Activated gamma-delta T cell (primary cell): ENCODE measurements around the gene DDI2.
"Not testable (repeated sequence)": the region's sequence is repeated elsewhere in the genome, so short reads cannot be mapped to it uniquely, and the experiment has no call there.

ENCODE experiments used
- DNase-seq: peaks from one replicate; lab custom pipeline; 2025; lab: John Stamatoyannopoulos, UW

DDI2 gene

GRCh38 chr1:15636436-15636835, 19.2 kb downstream of the DDI2 start:
- DNase-seq, result no peak

- no peak for DNase-seq
These were observed 20.6 kb downstream of the DDI2 start for GRCh38 chr1:15637826-15638225.

- no peak for DNase-seq
These were observed 22.0 kb downstream of the DDI2 start for GRCh38 chr1:15639262-15639661.

GRCh38 chr1:15639931-15640330, 22.7 kb downstream of the DDI2 start:
- DNase-seq, result no peak

GRCh38 chr1:15640667-15641066, 23.4 kb downstream of the DDI2 start:
- no peak for DNase-seq

GRCh38 chr1:15649937-15650336, 32.7 kb downstream of the DDI2 start:
- no peak for DNase-seq

GRCh38 chr1:15650433-15650832, 33.2 kb downstream of the DDI2 start:
- no peak for DNase-seq

GRCh38 chr1:15652130-15652529, 34.9 kb downstream of the DDI2 start:
- not testable (repeated sequence) for DNase-seq

GRCh38 chr1:15654091-15654690, 36.9 kb downstream of the DDI2 start:
- no peak for DNase-seq

GRCh38 chr1:15656464-15656863, 39.2 kb downstream of the DDI2 start:
- no peak for DNase-seq

GRCh38 chr1:15657021-15657420, 39.8 kb downstream of the DDI2 start:
- DNase-seq, result no peak

- DNase-seq, result no peak
These were observed 42.9 kb downstream of the DDI2 start for GRCh38 chr1:15660151-15660550.

- DNase-seq, result no peak
These were observed 45.2 kb downstream of the DDI2 start for GRCh38 chr1:15662477-15662876.

- no peak for DNase-seq
These were observed 46.7 kb downstream of the DDI2 start for GRCh38 chr1:15663925-15664324.

GRCh38 chr1:15667362-15667761, 50.1 kb downstream of the DDI2 start:
- no peak for DNase-seq

GRCh38 chr1:15668089-15668754, 51.0 kb downstream of the DDI2 start:
- DNase-seq, result no peak

- DNase-seq, result no peak
These were observed 51.8 kb downstream of the DDI2 start for GRCh38 chr1:15669074-15669473.

- no peak for DNase-seq
These were observed 52.6 kb downstream of the DDI2 start for GRCh38 chr1:15669864-15670263.

- DNase-seq, result no peak
These were observed 54.2 kb downstream of the DDI2 start for GRCh38 chr1:15671430-15671829.

- DNase-seq, result no peak
These were observed 57.3 kb downstream of the DDI2 start for GRCh38 chr1:15674386-15675159.

- no peak for DNase-seq
These were observed 58.8 kb downstream of the DDI2 start for GRCh38 chr1:15676010-15676409.

- DNase-seq, result no peak
These were observed 59.7 kb downstream of the DDI2 start for GRCh38 chr1:15676688-15677661.
